Breast epithelium (tissue), 4 donors: ENCODE measurements around the gene TYMP. TPM values are rescaled to one million over a fixed set of nuclear protein-coding genes. Genes with fewer than 3 reads are reported as not detected.
A peak's percentile ranks its signal among the peaks of the same experiment; 100 is the strongest.
"Not testable (repeated sequence)": the region's sequence is repeated elsewhere in the genome, so short reads cannot be mapped to it uniquely, and the experiment has no call there.

Experiments
- DNase-seq, 2 donors: peaks; one replicate each; pipeline ENCODE4 v3.0.0-alpha.2; 2019; ENCODE audit warnings: low spot score in 2 of 2
- H3K27ac ChIP-seq, 2 donors: fragments of 200-600 bp; sonication (generic) in 1 of 2; one replicate each; pipeline ENCODE4 v1.5.1; 2016 to 2019; ENCODE audit warnings: mild to moderate bottlenecking in 1 of 2
- H3K27me3 ChIP-seq, 2 donors: fragments of 200-600 bp; sonication (generic) in 1 of 2; one replicate each; pipeline versions ENCODE4 v1.5.1 to v1.6.0; 2017 to 2019; ENCODE audit warnings: control low read depth in 1 of 2, mild to moderate bottlenecking in 1 of 2
- H3K36me3 ChIP-seq: fragments of 200-600 bp; one replicate; pipeline ENCODE4 v1.5.1; 2019
- H3K4me1 ChIP-seq, 2 donors: fragments of 200-600 bp; sonication (generic); one replicate each; pipeline ENCODE4 v1.5.1; 2016 to 2019; ENCODE audit warnings: control low read depth in 1 of 2
- H3K4me3 ChIP-seq, 3 donors: fragments of 200-600 bp; sonication (generic); 1 replicate in 2 of 3; 2 replicates in 1 of 3; pipeline ENCODE4 v1.5.1; 2016 to 2019; ENCODE audit warnings: mild to moderate bottlenecking in 3 of 3, moderate library complexity in 2 of 3
- H3K9me3 ChIP-seq, 2 donors: fragments of 200-600 bp; sonication (generic) in 1 of 2; one replicate each; pipeline ENCODE4 v1.5.1; 2016 to 2019; ENCODE audit warnings: control low read depth in 1 of 2
- POLR2A ChIP-seq: fragments of 450-650 bp; IDR thresholded peaks from one replicate; pipeline ENCODE4 v1.6.1; 2016; ENCODE audit warnings: antibody characterized with exemption, mild to moderate bottlenecking, moderate library complexity
- POLR2AphosphoS5 ChIP-seq, 3 donors: sonication (generic); formaldehyde crosslinking; IDR thresholded peaks; one replicate each; pipeline ENCODE4 v1.6.1; 2017; ENCODE audit warnings: antibody characterized with exemption in 3 of 3
- intact Hi-C: fragments of 100-400 bp; cut with DNase I; formaldehyde crosslinking; loops from one replicate; pipeline ENCODE4 v1.15.1; 2023; ENCODE audit warnings: low total_unique reads
- total RNA-seq, 3 donors: library from RNA; depleted of rRNA; stranded (reverse); fragments of >200 nt; gene quantifications; one replicate each; pipeline ENCODE4 v1.1.0, GENCODE V29; 2016
- TF ChIP-seq, protein P1 (sequence below), 3 donors: fragments of 450-650 bp; IDR thresholded peaks; one replicate each; pipeline ENCODE4 v1.5.1; 2016 to 2017; ENCODE audit warnings: antibody characterized with exemption in 3 of 3, mild to moderate bottlenecking in 3 of 3, moderate library complexity in 3 of 3

TYMP gene
- total RNA-seq, 3 donors from 2014 or later: 44.6 to 115 (median 82.9) TPM

DNA sequence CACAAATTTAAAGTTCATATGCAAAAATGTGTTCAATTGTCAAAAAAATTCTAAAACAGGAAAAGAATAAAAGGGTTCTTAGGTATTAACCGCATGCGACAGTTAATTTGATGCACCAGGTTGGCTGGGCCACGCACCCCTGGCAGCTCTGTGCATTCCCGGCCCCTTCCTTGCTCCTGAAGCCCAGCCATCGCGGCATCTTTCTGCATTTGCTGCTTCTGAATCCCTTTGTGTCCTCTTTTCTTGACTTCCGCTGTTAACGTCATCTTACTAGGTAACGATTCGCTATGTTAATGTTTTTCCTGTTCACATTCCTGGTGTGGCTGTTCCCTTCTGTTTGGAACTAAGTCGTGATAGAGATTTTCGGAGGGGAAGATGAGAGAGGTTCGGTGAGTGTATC is 8.0 kb upstream of the TYMP start:
- TF ChIP-seq, protein P1, sequence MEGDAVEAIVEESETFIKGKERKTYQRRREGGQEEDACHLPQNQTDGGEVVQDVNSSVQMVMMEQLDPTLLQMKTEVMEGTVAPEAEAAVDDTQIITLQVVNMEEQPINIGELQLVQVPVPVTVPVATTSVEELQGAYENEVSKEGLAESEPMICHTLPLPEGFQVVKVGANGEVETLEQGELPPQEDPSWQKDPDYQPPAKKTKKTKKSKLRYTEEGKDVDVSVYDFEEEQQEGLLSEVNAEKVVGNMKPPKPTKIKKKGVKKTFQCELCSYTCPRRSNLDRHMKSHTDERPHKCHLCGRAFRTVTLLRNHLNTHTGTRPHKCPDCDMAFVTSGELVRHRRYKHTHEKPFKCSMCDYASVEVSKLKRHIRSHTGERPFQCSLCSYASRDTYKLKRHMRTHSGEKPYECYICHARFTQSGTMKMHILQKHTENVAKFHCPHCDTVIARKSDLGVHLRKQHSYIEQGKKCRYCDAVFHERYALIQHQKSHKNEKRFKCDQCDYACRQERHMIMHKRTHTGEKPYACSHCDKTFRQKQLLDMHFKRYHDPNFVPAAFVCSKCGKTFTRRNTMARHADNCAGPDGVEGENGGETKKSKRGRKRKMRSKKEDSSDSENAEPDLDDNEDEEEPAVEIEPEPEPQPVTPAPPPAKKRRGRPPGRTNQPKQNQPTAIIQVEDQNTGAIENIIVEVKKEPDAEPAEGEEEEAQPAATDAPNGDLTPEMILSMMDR (IDR thresholded peaks at IDR 0.05): no peak
- TF ChIP-seq POLR2A (no peak), POLR2AphosphoS5 (IDR thresholded peaks at IDR 0.05) (no peak)
- Histone ChIP-seq H3K27ac (peak overlapping the region; percentile 95 to 96), H3K9me3 (no peaks in the 10 kb centered on the region), H3K36me3 (no peaks in the 10 kb centered on the region), H3K4me3 (no peak overlapping the region), H3K27me3 (no peaks in the 10 kb centered on the region), H3K4me1 (no peaks in the 10 kb centered on the region)
- intact Hi-C loops: no loop called here
- DNase-seq: no peak

DNA sequence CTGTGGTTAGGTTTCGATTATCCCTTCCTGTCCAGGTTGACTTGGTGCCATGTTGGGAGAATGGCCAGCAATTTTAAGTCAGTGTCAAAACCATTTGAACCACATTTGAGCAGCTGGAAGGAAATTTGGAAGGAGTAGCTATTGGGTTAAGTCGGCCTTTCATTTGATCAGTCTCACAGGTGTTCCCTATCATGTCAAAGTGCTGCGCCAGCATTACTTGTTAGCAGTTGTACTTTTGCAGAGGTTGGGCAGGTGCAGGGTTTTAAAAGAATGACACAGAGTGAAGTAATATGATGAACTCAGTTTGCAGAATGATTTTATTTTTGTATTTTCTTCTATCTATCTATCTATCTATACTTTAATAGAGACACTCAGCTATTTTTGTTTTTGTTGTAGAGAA is 6.4 kb upstream of the TYMP start:
- no peak for TF ChIP-seq POLR2AphosphoS5 (IDR thresholded peaks at IDR 0.05)
- no peak for TF ChIP-seq POLR2A
- TF ChIP-seq, protein P1 (IDR thresholded peaks at IDR 0.05): no peak
- H3K27ac ChIP-seq: no peak overlapping the region
- H3K4me1 ChIP-seq: no peaks in the 10 kb centered on the region
- H3K36me3 ChIP-seq: no peaks in the 10 kb centered on the region
- no peaks in the 10 kb centered on the region for H3K27me3 ChIP-seq
- intact Hi-C loops: no loop called here
- H3K9me3 ChIP-seq: no peaks in the 10 kb centered on the region
- no peak overlapping the region for H3K4me3 ChIP-seq
- no peak for DNase-seq

DNA sequence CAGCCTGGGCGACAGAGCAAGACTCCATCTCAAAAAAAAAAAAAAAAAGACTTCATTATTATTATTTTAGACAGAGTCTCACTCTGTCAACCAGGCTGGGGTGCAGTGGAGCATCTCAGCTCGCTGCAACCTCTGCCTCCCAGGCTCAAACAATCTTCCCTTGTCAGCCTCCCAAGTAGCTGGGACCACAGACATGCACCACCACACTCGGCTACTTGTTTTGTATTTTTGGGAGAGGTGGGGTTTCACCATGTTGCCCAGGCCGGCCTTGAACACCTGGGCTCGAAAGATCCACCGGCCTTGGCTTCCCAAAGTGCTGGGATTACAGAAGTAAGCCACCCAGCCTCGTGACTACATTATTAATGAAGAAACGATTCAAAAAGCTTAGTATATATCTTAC is 5.3 kb upstream of the TYMP start:
- H3K27ac ChIP-seq: no peak overlapping the region

DNA sequence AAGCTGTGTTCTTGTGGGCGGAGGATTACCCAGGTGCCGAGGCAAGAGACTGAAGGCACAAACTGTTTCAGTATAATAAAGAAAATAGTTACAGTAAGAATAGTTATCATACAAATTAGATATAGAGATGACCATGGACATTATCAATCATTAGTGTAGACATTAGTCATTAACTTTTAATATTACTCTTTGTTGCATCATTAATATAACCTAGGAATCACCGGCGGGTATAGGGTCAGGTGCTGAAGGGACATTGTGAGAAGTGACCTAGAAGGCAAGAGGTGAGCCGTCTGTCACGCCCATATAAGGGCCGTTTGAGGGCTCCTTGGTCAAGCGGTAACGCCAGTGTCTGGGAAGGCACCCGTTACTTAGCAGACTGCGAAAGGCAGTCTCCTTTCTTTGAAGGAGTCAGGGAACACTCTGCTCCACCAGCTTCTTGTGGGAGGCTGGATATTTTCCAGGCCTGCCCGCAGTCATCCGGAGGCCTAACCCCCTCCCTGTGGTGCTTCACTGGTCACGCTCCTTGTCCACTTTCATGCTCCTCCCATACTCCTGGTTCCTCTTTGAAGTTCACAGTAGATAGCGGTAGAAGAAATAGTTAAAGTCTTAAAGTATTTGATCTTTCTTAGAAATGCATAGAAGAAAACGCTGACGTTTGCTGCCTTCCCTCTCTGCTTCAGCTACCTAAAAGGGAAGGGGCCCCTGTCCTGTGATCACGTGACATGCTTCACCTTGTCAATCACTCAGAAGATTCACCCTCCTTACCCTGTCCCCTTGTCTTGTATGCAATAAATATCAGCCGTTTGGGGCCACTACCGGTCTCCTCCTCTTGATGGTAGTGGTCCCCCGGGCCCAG is 4.3 kb upstream of the TYMP start:
- H3K4me1 ChIP-seq, H3K36me3 ChIP-seq, H3K4me3 ChIP-seq, H3K27me3 ChIP-seq, H3K9me3 ChIP-seq, intact Hi-C loops, DNase-seq: not testable (repeated sequence)
- H3K27ac ChIP-seq: peak overlapping the region in 1 of 2 donors; percentile 13

More for the DNA sequence above, 5.3 kb upstream of the TYMP start:
- TF ChIP-seq POLR2AphosphoS5 (IDR thresholded peaks at IDR 0.05): no peak
- TF ChIP-seq, protein P1 (IDR thresholded peaks at IDR 0.05): no peak
- TF ChIP-seq POLR2A: no peak
- no peaks in the 10 kb centered on the region for H3K9me3 ChIP-seq
- no peaks in the 10 kb centered on the region for H3K36me3 ChIP-seq
- H3K27me3 ChIP-seq: no peaks in the 10 kb centered on the region
- H3K4me3 ChIP-seq: no peak overlapping the region
- H3K4me1 ChIP-seq: no peaks in the 10 kb centered on the region
- no peak for DNase-seq
- intact Hi-C loops: no loop called here

DNA sequence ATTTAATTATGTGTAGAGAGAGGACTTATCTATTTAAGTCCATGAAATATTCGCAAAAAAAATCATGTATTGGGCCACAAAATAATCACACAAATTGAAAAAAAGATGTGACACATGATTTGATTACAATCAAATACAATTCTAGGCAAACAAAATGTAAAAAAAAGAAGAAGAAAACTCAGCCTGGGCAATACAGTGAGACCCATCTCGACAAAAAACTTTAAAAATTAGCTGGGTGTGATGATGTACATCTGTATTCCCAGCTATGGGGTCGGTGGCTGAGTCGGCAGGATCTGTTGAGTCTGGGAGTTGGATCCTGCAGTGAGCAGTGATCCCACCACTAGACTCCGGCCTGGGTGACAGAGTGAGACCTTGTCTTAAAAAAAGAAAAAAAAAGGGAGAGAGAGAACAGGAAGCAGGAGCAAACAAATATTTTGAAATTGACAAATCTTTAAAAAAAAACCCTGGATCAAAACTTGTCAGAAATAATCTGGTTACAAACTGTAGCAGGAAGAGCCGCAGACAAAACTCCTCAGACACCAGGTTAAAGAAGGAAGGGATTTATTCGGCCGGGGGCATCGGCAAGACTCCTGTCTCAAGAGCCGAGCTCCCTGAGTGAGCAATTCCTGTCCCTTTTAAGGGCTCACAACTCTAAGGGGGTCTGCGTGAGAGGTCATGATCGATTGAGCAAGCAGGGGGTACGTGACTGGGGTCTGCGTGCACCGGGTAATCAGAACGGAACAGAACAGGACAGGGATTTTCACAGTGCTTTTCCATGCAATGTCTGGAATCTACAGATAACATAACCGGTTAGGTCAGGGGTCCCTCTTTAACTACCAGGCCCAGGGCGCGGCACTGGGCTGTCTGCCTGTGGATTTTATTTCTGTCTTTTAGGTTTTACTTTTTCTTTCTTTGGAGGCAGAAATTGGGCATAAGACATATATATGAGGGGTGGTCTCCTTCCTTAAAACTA is 3.3 kb upstream of the TYMP start:
- H3K4me3 ChIP-seq: no peak overlapping the region

More for the DNA sequence above, 3.3 kb upstream of the TYMP start:
- DNase-seq: no peak
- Histone ChIP-seq H3K27me3 (no peaks in the 10 kb centered on the region), H3K4me1 (no peaks in the 10 kb centered on the region), H3K9me3 (no peaks in the 10 kb centered on the region), H3K36me3 (no peaks in the 10 kb centered on the region), H3K27ac (peak overlapping the region; percentile 98 to 99)
- intact Hi-C loops: no loop called here
- TF ChIP-seq POLR2AphosphoS5 (IDR thresholded peaks at IDR 0.05) (no peak), POLR2A (no peak)
- TF ChIP-seq, protein P1 (IDR thresholded peaks at IDR 0.05): no peak
